ENCODE results near the gene TUBB4B. TPM values are rescaled to one million over a fixed set of nuclear protein-coding genes. Genes with fewer than 3 reads are reported as not detected.

Gene TUBB4B
- total RNA-seq, 1 donor from 2014 or later: 132 TPM

GRCh38 chr9:137227054-137227852, 13.8 kb upstream of the TUBB4B start, which contains the start of gene RNF224:
TSS of gene RNF224 (plus strand) at chr9:137227502. CDS start at chr9:137228336, 834 bp downstream.
- no peaks in the 10 kb centered on the region for H3K9me3 Mint-ChIP-seq (ENCODE audit: unreplicated experiment)
- TF ChIP-seq CTCF (IDR thresholded peaks at IDR 0.05): peak; percentile 89
- DNase-seq (ENCODE audit: extremely low spot score, unreplicated experiment): peak; percentile 91
- peaks cover 10% of the 10 kb centered on the region for H3K4me1 Mint-ChIP-seq (ENCODE audit: unreplicated experiment)
- peak within 1 kb of the TSS; percentile 25 for H3K27ac Mint-ChIP-seq (ENCODE audit: unreplicated experiment)
- no peaks in the 10 kb centered on the region for H3K27me3 Mint-ChIP-seq (ENCODE audit: unreplicated experiment)
- no peak within 1 kb of the TSS for H3K4me3 Mint-ChIP-seq (ENCODE audit: unreplicated experiment)
- H3K36me3 Mint-ChIP-seq (ENCODE audit: unreplicated experiment): no peaks in the 10 kb centered on the region

DNA sequence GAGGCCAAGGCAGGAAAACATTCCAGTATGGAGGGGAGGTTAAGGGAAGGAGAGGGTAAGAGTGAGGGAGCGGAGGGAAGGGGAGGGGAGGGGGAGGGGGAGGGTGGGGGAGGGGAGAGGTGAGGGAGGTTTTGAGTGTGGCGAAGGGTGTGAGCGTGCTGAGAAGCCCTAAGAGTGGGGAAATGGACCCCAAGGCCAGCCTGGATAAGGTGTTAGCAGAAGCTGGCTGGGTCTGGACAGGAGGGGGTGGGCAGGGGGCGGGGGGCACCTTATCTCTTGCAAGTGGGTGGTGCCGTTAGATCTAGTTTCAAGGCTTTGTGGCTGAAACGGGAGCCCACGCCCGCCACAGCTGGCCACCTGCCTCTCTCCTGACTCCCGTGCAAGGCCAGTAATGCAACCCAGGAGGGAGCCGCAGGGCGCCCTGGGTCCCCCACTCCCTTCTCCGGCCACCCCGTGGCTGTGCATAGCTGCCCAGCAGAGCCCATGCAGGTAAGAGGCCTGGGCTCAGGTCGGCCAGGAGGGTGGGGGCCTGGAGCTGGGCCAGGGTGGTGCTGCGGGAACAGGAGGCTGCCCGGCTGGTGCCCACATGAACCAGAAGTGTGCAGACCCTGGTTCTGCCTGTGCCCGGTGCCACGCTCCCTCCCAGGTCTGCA, 13.1 kb upstream of the TUBB4B start:
- Mint-ChIP-seq H3K36me3 (ENCODE audit: unreplicated experiment) (no peaks in the 10 kb centered on the region), H3K27ac (ENCODE audit: unreplicated experiment) (peak overlapping the region; percentile 25), H3K9me3 (ENCODE audit: unreplicated experiment) (no peaks in the 10 kb centered on the region), H3K27me3 (ENCODE audit: unreplicated experiment) (no peaks in the 10 kb centered on the region), H3K4me3 (ENCODE audit: unreplicated experiment) (no peak overlapping the region), H3K4me1 (ENCODE audit: unreplicated experiment) (peaks cover 8% of the 10 kb centered on the region)
- TF ChIP-seq CTCF (IDR thresholded peaks at IDR 0.05): no peak
- no peak for DNase-seq (ENCODE audit: extremely low spot score, unreplicated experiment)

DNA sequence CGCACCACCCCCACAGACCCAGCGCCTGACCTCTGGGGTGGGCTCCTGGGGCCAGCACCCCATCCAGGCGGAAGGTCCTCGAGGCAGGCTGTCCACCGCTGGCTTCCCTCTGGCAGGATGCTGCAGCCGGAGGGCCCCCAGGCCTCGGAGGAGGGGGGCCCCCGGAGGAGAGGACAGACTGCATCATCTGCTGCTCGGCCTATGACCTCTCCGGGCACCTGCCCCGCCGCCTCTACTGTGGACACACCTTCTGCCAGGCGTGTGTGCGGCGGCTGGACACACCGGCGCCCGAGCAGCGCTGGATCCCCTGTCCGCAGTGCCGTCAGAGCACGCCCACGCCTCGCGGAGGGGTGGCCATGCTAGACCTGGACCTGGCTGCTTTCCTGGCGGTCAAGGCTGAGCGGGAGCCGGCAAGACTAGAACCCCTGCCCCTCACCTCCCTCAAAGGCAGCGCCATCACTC, 12.6 kb upstream of the TUBB4B start:
- no peak for TF ChIP-seq CTCF (IDR thresholded peaks at IDR 0.05)
- no peaks in the 10 kb centered on the region for H3K9me3 Mint-ChIP-seq (ENCODE audit: unreplicated experiment)
- DNase-seq (ENCODE audit: extremely low spot score, unreplicated experiment): no peak
- H3K36me3 Mint-ChIP-seq (ENCODE audit: unreplicated experiment): no peaks in the 10 kb centered on the region
- H3K4me3 Mint-ChIP-seq (ENCODE audit: unreplicated experiment): no peak overlapping the region
- H3K27ac Mint-ChIP-seq (ENCODE audit: unreplicated experiment): no peak overlapping the region
- no peaks in the 10 kb centered on the region for H3K27me3 Mint-ChIP-seq (ENCODE audit: unreplicated experiment)
- peaks cover 6% of the 10 kb centered on the region for H3K4me1 Mint-ChIP-seq (ENCODE audit: unreplicated experiment)

GRCh38 chr9:137228968-137229896, 11.9 kb upstream of the TUBB4B start:
- no peaks in the 10 kb centered on the region for H3K36me3 Mint-ChIP-seq (ENCODE audit: unreplicated experiment)
- H3K4me3 Mint-ChIP-seq (ENCODE audit: unreplicated experiment): no peak overlapping the region
- no peak for TF ChIP-seq CTCF (IDR thresholded peaks at IDR 0.05)
- peaks cover 4% of the 10 kb centered on the region for H3K4me1 Mint-ChIP-seq (ENCODE audit: unreplicated experiment)
- H3K27me3 Mint-ChIP-seq (ENCODE audit: unreplicated experiment): no peaks in the 10 kb centered on the region
- no peaks in the 10 kb centered on the region for H3K9me3 Mint-ChIP-seq (ENCODE audit: unreplicated experiment)
- H3K27ac Mint-ChIP-seq (ENCODE audit: unreplicated experiment): no peak overlapping the region
- DNase-seq (ENCODE audit: extremely low spot score, unreplicated experiment): no peak
